AG10803 (cell line): Measurements from ENCODE around the gene RICTOR.

Experiments used
- DNase-seq: peaks from one replicate; pipeline ENCODE4 v3.0.0; 2010; ENCODE audit warnings: low read depth
- H3K4me3 ChIP-seq: 2 replicates; pipeline ENCODE4 v1.5.1; 2011; ENCODE audit warnings: mild to moderate bottlenecking, low read length, control low read depth
- CTCF ChIP-seq: conservative IDR thresholded peaks from 2 replicates; pipeline ENCODE4 v1.5.1; 2011; ENCODE audit warnings: mild to moderate bottlenecking, low read length, control low read depth, inconsistent platforms

The RICTOR gene

GRCh38 chr5:38940230-38940858, 133.9 kb downstream of the RICTOR start:
- no peak for DNase-seq
- no peak for TF ChIP-seq CTCF
- H3K4me3 ChIP-seq: no peak overlapping the region

GRCh38 chr5:38938973-38939372, 135.2 kb downstream of the RICTOR start:
- no peak for TF ChIP-seq CTCF
- no peak for DNase-seq
- no peak overlapping the region for H3K4me3 ChIP-seq

GRCh38 chr5:38938424-38938823, 135.8 kb downstream of the RICTOR start:
- H3K4me3 ChIP-seq: no peak overlapping the region
- DNase-seq: peak; percentile 14
- no peak for TF ChIP-seq CTCF

GRCh38 chr5:38936269-38936668, 137.9 kb downstream of the RICTOR start:
- no peak overlapping the region for H3K4me3 ChIP-seq
- TF ChIP-seq CTCF: no peak

GRCh38 chr5:38935437-38935836, 138.8 kb downstream of the RICTOR start:
- H3K4me3 ChIP-seq: no peak overlapping the region
- no peak for TF ChIP-seq CTCF
- no peak for DNase-seq

More at GRCh38 chr5:38936269-38936668, 137.9 kb downstream of the RICTOR start:
- no peak for DNase-seq

GRCh38 chr5:38932854-38933408, 141.3 kb downstream of the RICTOR start:
- no peak overlapping the region for H3K4me3 ChIP-seq
- TF ChIP-seq CTCF: no peak
- no peak for DNase-seq

GRCh38 chr5:38931731-38932130, 142.5 kb downstream of the RICTOR start:
- no peak for TF ChIP-seq CTCF
- no peak for DNase-seq
- H3K4me3 ChIP-seq: no peak overlapping the region
